Measurements from ENCODE around the gene SIPA1. TPM values are rescaled to one million over a fixed set of nuclear protein-coding genes. Genes with fewer than 3 reads are reported as not detected.

The SIPA1 gene
- total and polyA plus RNA-seq, 2 of the 13 experiments (the other 11 are each of a cell fraction or from before 2014, with no cell fraction given): 5.8 to 7.7 TPM

DNA sequence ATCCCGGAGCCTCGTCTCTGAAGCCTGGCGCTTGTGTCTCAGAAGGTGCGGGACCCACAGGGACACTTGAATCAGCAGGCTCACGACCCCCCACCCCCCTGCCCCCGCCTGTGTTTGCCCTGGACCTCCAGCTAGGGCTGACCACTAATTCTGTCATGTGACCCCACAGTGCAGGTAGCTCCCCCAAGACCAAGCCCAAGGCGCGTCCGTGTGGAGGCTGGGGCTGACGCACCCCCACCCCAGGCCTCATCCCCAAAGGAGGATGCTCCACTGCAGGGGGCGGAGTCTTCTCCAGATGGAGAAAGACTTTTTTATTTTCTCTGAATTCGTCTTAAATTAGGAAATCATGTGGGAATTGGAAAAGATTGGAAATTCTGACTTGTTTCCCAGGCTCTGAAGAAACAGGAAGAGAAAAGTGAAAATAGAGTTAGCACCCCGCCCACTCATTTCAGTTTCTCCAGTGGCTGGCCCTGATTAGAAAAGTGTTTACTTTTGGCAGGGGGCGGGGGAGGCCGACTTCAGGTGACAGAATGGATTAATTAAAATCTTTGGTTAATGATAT, 25.8 kb downstream of the SIPA1 start (continued):
- no peak for TF ChIP-seq NFATC3 (CRISPR knock-in tag; IDR thresholded peaks at IDR 0.05)
- TF ChIP-seq, protein P1, sequence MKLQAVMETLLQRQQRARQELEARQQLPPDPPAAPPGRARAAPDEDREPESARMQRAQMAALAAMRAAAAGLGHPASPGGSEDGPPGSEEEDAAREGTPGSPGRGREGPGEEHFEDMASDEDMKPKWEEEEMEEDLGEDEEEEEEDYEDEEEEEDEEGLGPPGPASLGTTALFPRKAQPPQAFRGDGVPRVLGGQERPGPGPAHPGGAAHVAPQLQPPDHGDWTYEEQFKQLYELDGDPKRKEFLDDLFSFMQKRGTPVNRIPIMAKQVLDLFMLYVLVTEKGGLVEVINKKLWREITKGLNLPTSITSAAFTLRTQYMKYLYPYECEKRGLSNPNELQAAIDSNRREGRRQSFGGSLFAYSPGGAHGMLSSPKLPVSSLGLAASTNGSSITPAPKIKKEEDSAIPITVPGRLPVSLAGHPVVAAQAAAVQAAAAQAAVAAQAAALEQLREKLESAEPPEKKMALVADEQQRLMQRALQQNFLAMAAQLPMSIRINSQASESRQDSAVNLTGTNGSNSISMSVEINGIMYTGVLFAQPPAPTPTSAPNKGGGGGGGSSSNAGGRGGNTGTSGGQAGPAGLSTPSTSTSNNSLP (IDR thresholded peaks at IDR 0.05; ENCODE audit: low read depth, low read length): no peak

DNA sequence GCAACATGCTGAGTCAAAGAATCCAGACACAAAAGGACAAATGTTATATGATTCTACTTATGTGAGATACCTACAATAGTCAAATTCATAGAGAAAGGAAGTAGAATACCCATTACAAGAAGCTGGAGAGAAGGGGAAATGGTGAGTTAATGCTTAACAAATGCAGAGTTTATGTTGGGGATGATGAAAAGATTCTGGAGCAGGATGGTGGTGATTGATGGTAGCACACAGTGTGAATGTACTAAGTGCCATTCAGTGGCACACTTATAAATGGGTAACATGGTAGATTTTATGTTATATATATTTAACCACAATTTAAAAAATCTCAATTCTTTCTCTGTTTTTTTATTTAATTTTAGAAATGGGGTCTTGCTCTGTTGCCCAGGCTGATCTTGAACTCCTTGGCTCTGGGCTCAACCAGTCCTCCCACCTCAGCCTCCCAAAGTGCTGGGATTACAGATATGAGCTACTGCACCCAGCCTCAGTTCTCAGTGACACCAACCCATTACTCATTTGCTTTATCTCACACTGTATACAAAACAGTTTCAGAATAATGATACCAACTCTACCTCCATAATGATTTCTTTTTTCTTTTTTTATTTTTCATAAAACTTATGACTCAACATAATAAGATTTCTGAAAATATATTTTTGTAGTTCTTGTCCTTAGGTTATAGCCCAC, 34.4 kb downstream of the SIPA1 start:
- Histone ChIP-seq H2AFZ (ENCODE audit: low read length) (no peak overlapping the region), H3K4me1 (ENCODE audit: insufficient read depth, low read length) (no peaks in the 10 kb centered on the region), H3K79me2 (ENCODE audit: insufficient read depth, low read length) (no peaks in the 10 kb centered on the region), H3K4me3 (replicated peaks in 1 of 3; ENCODE audit: insufficient read depth in 1 of 3, low read depth in 2 of 3, low read length in 3 of 3) (no peak overlapping the region), H3K36me3 (replicated peaks in 1 of 2; ENCODE audit: control insufficient read depth in 1 of 2, insufficient read depth in 2 of 2, low read length in 2 of 2) (no peaks in the 10 kb centered on the region), H3K27me3 (ENCODE audit: control insufficient read depth in 1 of 2, insufficient read depth in 2 of 2, low read length in 2 of 2) (no peaks in the 10 kb centered on the region), H3K27ac (ENCODE audit: extremely low read length, insufficient read depth, low read length) (no peak overlapping the region), H3K9me3 (ENCODE audit: low read length) (no peaks in the 10 kb centered on the region), H3K9ac (ENCODE audit: insufficient read depth, low read depth, low read length) (no peak overlapping the region), H3K4me2 (ENCODE audit: low read depth, low read length) (no peak overlapping the region), H4K20me1 (ENCODE audit: insufficient read depth, low read length) (no peaks in the 10 kb centered on the region)
- CTCF ChIA-PET (ENCODE audit: low intra/inter-chr PET ratio, low total read pairs): no interaction called here
- no peak for ATAC-seq
- POLR2A ChIA-PET: interaction anchor here (1.5 kb wide), 1 partner anchor 9 kb away, joined by 5 read pairs; the partner anchor contains the start of gene RELA
- intact Hi-C loops (cut with micrococcal nuclease; ENCODE audit: unreplicated experiment): no loop called here
- no peak for DNase-seq (ENCODE audit: low spot score)
- no peak for FAIRE-seq
- no TSS peak for BruUV-seq (replicated peaks)
- TF ChIP-seq RFX1 (IDR thresholded peaks at IDR 0.05) (no peak), FOXA1 (IDR thresholded peaks at IDR 0.05) (no peak), FOXA1 (CRISPR knock-in tag; IDR thresholded peaks at IDR 0.05) (no peak), POLR2A (IDR thresholded peaks at IDR 0.05; ENCODE audit: insufficient read depth in 1 of 2, low read depth in 2 of 2, low read length in 2 of 2) (no peak), KDM5B (CRISPR knock-in tag; IDR thresholded peaks at IDR 0.05; ENCODE audit: borderline replicate concordance) (no peak), HOXA7 (CRISPR knock-in tag; IDR thresholded peaks at IDR 0.05) (no peak)
- in situ Hi-C loops (cut with HindIII; ENCODE audit: extremely low pct_ligation_motif_present, low pct_unique_long_range_greater_than_20kb): no loop called here
